Right renal pelvis (tissue), 4 donors: ENCODE results near the gene ARF5. TPM values are rescaled to one million over a fixed set of nuclear protein-coding genes. Genes with fewer than 3 reads are reported as not detected.

Source experiments
- DNase-seq, 4 donors: peaks; one replicate each; pipeline ENCODE4 v3.0.0-alpha.2; 2013; ENCODE audit warnings: low read depth in 4 of 4, low spot score in 3 of 4, missing footprints in 1 of 4
- polyA plus RNA-seq, 4 donors: library from polyadenylated mRNA; unstranded; fragments of 120-200 nt; gene quantifications; one replicate each; pipeline ENCODE4 v1.2.1, GENCODE V29; 2013; ENCODE audit not compliant: insufficient read length in 4 of 4

The ARF5 gene
- polyA plus RNA-seq, 4 donors, result 184 to 239 (median 190) TPM

- DNase-seq, result no peak
Observed at GRCh38 chr7:127587663-127588018, 570 bp upstream of the ARF5 start.

- peak in 2 of 4 donors; percentile 33 to 63 for DNase-seq
Observed at GRCh38 chr7:127588697-127589482, 679 bp downstream of the ARF5 start.

GRCh38 chr7:127589896-127590295 lies 1.7 kb downstream of the ARF5 start:
- DNase-seq, result no peak

GRCh38 chr7:127591189-127591588 lies 3.0 kb downstream of the ARF5 start:
- no peak for DNase-seq

- no peak for DNase-seq
Observed at GRCh38 chr7:127591591-127591990, 3.4 kb downstream of the ARF5 start.

GRCh38 chr7:127592550-127592949 lies 4.3 kb downstream of the ARF5 start:
- no peak for DNase-seq

DNA sequence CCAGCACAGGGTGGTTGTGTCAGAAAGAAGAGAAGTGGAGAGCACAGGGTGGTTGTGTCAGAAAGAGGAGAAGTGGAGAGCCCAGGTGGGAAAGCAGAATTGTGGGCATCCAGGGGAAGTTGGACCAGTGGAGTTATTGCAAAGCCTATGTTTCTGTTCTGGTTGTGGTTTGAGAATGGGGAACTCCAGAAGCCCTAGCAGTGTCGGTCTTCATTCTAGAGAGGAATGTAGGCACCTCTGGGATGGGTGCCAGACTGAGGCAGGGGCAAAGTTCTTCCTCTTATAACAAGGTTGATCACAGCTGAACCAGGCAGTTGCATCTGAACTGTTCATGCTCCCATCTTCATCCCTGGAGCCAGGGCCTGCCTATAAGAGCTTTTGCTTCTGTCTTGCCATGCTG lies 6.3 kb downstream of the ARF5 start:
- no peak for DNase-seq

- DNase-seq, result no peak
Observed at GRCh38 chr7:127595737-127596136, 7.5 kb downstream of the ARF5 start.

DNA sequence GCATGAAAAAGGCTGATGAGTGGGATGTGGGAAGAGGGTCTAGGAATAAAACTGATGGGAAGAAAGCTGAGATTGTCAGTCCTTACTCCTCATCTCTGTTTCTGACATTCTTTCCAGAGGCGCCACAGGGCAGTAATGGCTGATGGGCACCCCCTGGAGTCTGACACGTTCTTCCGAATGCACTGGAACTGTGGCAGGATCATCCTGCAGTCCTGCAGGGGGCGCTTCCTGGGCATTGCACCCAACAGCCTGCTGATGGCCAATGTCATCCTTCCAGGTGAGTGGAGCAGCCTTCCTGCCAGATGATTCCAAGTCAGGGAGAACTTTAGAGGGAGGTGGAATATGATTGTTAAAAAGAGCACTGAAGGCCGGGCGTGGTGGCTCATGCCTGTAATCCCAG lies 10.1 kb downstream of the ARF5 start:
- no peak for DNase-seq

DNA sequence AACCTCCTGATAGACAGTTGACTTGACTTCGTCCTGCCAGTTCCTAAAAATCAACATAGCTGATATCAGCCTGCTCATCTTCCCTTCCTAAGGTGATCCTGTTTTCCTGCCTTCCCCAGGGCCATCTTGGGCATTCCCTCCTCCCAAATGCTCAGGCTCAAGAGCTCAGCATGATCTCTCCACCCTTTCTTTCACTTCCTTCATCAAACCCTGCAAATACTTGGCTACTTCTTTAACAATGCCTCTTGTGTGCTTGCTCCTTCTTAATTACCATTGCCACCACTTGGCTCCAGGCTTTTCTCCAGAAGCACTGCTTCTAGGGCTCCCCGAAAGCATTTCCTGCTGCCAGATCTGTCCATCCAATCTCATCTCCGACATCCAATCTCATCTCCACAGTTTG lies 12.7 kb downstream of the ARF5 start:
- DNase-seq, result no peak

- no peak for DNase-seq
Observed at GRCh38 chr7:127608446-127608845, 20.2 kb downstream of the ARF5 start.

GRCh38 chr7:127609297-127609696 lies 21.1 kb downstream of the ARF5 start:
- DNase-seq, result no peak

GRCh38 chr7:127612263-127612662 lies 24.1 kb downstream of the ARF5 start:
- DNase-seq, result no peak

DNA sequence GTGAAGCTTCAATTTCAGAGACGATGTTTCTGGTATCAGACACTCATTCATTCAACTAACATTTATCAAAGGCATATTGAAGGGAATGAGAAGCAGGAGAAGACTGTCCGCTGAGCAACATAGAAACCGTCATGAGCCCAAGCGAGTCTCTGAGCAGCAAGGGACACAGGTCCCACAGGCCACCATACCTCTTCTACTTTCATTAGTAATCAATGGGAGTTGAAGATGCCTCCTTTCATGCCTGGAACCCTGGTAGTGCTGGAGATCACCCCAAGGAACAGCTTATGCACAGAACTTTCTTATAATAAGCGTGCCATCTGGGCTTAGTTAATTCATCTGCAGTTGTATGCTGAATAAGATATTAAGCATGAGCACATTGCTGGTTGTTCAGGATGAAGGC lies 28.5 kb downstream of the ARF5 start:
- DNase-seq, result no peak

DNA sequence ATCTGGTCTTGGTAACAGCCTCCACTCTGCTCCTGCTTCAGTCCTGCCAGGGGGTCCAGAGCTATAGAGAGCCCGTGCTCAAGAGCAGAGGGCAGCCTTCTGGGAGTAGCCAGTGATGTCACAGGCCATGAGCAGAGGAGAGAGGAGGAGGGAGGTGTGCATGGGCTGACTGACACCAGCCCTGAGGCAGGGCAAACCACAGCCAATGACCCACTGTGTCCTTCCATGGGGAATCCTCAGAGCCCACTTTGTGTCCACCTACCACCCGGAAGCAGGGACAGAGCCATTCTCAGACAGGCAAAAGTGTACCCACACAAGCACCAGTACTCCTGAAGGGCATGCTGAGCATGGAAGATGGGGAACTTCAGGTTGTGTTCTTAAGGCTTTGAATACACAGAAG lies 29.8 kb downstream of the ARF5 start, which contains the start of gene PAX4:
PAX4 (minus strand) TSS at position 101 of the 400 bp plus-strand sequence. CDS start 2,214 bp downstream, outside the sequence.
- no peak for DNase-seq

DNA sequence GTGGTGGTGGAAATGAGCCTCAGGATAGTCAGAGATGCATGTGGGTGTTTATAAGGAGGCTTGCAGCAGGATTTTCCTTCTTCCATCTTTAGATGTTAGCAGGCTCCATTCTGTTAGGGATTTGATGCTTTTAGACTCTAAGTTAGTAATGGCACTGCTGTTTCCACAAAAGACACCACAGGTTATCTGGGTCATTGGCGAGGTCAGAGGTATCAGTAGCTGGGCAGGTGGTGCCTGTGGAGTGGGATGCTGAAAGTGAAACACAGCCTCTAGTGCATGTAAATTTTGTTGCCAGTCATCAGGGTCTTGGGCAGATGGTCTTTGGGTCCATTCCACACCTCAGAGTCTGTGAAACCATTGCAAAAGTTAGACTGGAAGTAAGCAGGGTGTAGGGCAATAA lies 30.6 kb downstream of the ARF5 start:
- DNase-seq, result no peak

DNA sequence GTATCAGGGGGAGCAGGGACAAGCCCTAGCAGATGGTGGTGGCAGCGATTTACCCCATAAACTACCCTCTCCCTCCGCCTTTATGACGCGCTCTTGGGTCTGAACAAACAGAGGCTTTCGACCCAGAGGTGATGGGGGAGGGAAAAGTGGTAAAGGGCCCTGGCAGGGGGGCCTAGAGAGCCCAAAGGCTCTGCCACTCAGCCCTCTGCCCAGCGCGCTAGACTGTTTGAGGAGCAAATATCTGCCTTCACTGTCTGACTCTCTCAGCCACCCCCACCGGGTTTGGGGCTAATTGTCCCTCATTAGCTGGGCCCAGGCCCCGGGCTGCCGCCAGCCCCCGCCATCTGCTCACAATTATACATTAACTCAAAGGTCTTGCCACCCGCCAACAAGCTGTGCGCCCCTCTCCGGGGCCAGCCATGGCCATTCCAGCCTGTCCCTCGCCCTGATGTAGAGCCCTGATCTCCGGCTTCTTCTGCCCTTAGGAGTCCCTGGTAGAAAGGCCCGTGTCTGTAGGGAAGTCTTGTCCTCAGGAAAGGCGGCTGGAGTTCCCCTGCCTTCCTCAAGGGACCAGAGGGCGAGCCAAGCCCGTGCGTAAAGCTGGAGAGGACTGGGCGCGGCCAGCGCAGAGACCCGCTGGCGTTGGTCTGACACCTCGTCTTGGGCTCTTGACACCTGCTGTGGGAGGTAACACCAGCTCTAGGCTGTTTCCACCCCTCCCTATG lies 31.6 kb downstream of the ARF5 start:
- DNase-seq, result no peak

GRCh38 chr7:127620406-127621233 lies 32.4 kb downstream of the ARF5 start:
- DNase-seq, result no peak

GRCh38 chr7:127625331-127625730 lies 37.1 kb downstream of the ARF5 start:
- no peak for DNase-seq

GRCh38 chr7:127628445-127628844 lies 40.2 kb downstream of the ARF5 start:
- no peak for DNase-seq

DNA sequence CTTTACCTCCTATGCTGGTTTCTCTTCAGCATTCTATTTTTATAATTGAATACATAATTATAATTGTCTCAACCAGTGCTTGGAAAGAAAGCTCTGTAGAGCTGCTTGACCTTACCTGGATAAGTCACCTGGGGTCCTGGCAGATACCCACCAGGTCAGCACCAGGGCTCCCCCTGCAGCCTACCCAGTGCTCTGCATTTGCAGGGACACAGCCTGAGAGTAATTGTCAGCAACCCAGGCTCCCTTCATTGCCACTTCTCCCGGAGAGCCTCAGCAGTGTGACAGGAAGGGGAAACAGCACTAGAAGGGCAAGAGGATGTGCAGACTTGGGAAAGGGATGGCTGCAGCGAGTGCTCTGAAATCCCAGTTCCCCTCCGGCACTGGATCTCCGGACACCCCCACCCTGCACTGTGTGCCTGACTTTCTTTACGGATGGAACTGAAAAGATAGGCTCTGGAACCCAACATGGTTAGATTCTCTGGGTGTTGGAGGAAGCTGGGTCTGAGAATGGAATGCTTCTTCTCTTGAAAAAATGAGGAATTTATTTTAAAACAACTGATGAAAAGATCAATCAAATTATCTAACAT lies 41.1 kb downstream of the ARF5 start:
- DNase-seq, result no peak
